IMR-90 (cell line): ENCODE measurements around the gene GALR1. TPM values are rescaled to one million over a fixed set of nuclear protein-coding genes. Genes with fewer than 3 reads are reported as not detected.

Experiments used
- ATAC-seq: fragments of 200-7000 bp; cut with Tn5 transposase; 2 replicates; pipeline ENCODE4 v1.9.1; 2020; ENCODE audit warnings: low read depth, mild to moderate bottlenecking, moderate library complexity
- BruUV-seq: library from RNA; stranded (reverse); fragments of 400-500 nt; replicated peaks from 2 replicates; lab custom pipeline; 2021; lab: Mats Ljungman, UMichigan
- CTCF ChIA-PET: fragments of 300-600 bp; formaldehyde crosslinking; extraction: SDS; loops from one replicate; lab custom pipeline; 2021; ENCODE audit warnings: antibody characterized with exemption; lab: Yijun Ruan, JAX
- POLR2A ChIA-PET: fragments of 300-600 bp; sonication (Branson Sonifier 250); formaldehyde crosslinking; loops from one replicate; lab custom pipeline; 2022; ENCODE audit warnings: antibody characterized with exemption; ENCODE audit not compliant: unreplicated experiment; lab: Charles Lee
- DNase-seq: peaks from one replicate; pipeline ENCODE4 v3.0.0; 2013
- H2AFZ ChIP-seq: replicated peaks from 2 replicates; pipeline ENCODE3; 2013; ENCODE audit warnings: low read length, mild to moderate bottlenecking; ENCODE audit not compliant: poor library complexity
- H2AK5ac ChIP-seq: 2 replicates; pipeline ENCODE4 v1.6.1; 2013; ENCODE audit warnings: low read depth, low read length, inconsistent platforms
- H2AK9ac ChIP-seq: replicated peaks from 2 replicates; pipeline ENCODE3; 2013; ENCODE audit warnings: mild to moderate bottlenecking, low read depth, low read length, moderate library complexity; ENCODE audit not compliant: poor library complexity
- H2BK120ac ChIP-seq: 2 replicates; pipeline ENCODE4 v1.6.1; 2013; ENCODE audit warnings: low read depth, low read length, inconsistent platforms
- H2BK15ac ChIP-seq: 3 replicates; pipeline ENCODE4 v1.6.1; 2013; ENCODE audit warnings: low read depth, low read length, inconsistent platforms
- H2BK20ac ChIP-seq: 2 replicates; pipeline ENCODE4 v1.6.1; 2013; ENCODE audit warnings: low read depth, mild to moderate bottlenecking, inconsistent platforms, low read length, moderate library complexity
- H2BK5ac ChIP-seq: 2 replicates; pipeline ENCODE4 v1.6.1; 2013; ENCODE audit warnings: mild to moderate bottlenecking, low read depth, low read length, inconsistent platforms; ENCODE audit not compliant: poor library complexity, severe bottlenecking
- H3K14ac ChIP-seq: replicated peaks from 2 replicates; pipeline ENCODE4 v1.6.1; 2013; ENCODE audit warnings: low read depth, low read length, inconsistent platforms
- H3K18ac ChIP-seq: 2 replicates; pipeline ENCODE4 v1.6.1; 2013; ENCODE audit warnings: low read depth, low read length, control low read depth
- H3K23ac ChIP-seq: 2 replicates; pipeline ENCODE4 v1.6.1; 2013; ENCODE audit warnings: low read depth, low read length, inconsistent platforms
- H3K27ac ChIP-seq: 2 replicates; pipeline ENCODE4 v1.5.1; 2013; ENCODE audit warnings: mild to moderate bottlenecking, control low read depth, low read length; ENCODE audit not compliant: insufficient read depth
- H3K27me3 ChIP-seq: 2 replicates; pipeline ENCODE4 v1.6.1; 2013; ENCODE audit warnings: low read length; ENCODE audit not compliant: control insufficient read depth, insufficient read depth
- H3K36me3 ChIP-seq: 2 replicates; pipeline ENCODE4 v1.6.1; 2013; ENCODE audit warnings: low read length, mixed read lengths; ENCODE audit not compliant: control insufficient read depth, insufficient read depth
- H3K4ac ChIP-seq: 2 replicates; pipeline ENCODE4 v1.6.1; 2013; ENCODE audit warnings: low read depth, low read length, inconsistent platforms
- H3K4me1 ChIP-seq: 2 replicates; pipeline ENCODE4 v1.6.1; 2013; ENCODE audit warnings: low read length, mixed read lengths; ENCODE audit not compliant: control insufficient read depth, insufficient read depth
- H3K4me2 ChIP-seq: 2 replicates; pipeline ENCODE4 v1.6.1; 2013; ENCODE audit warnings: low read depth, mild to moderate bottlenecking, control low read depth, low read length, moderate library complexity
- H3K4me3 ChIP-seq: 2 replicates; pipeline ENCODE4 v1.5.1; 2013; ENCODE audit warnings: low read depth, mild to moderate bottlenecking, control low read depth, low read length, moderate library complexity; ENCODE audit not compliant: insufficient read depth
- H3K56ac ChIP-seq: 2 replicates; pipeline ENCODE4 v1.6.1; 2013; ENCODE audit warnings: low read length, inconsistent platforms; ENCODE audit not compliant: insufficient read depth; ENCODE audit errors: extremely low read depth
- H3K79me1 ChIP-seq, 2 experiments: 2 replicates each; pipeline ENCODE4 v1.6.1; 2013; ENCODE audit warnings: low read length in 2 of 2, inconsistent platforms in 1 of 2, low read depth in 1 of 2
- H3K9ac ChIP-seq: 2 replicates; pipeline ENCODE4 v1.6.1; 2013; ENCODE audit warnings: low read depth, low read length, control low read depth
- H3K9me1 ChIP-seq: 2 replicates; pipeline ENCODE4 v1.6.1; 2013; ENCODE audit warnings: low read length, inconsistent platforms; ENCODE audit not compliant: insufficient read depth
- H3K9me3 ChIP-seq: 2 replicates; pipeline ENCODE4 v1.6.1; 2013; ENCODE audit warnings: low read length; ENCODE audit not compliant: control insufficient read depth, insufficient read depth
- H4K20me1 ChIP-seq: 2 replicates; pipeline ENCODE4 v1.6.1; 2013; ENCODE audit warnings: low read length, inconsistent platforms; ENCODE audit not compliant: insufficient read depth
- H4K5ac ChIP-seq: 2 replicates; pipeline ENCODE4 v1.6.1; 2013; ENCODE audit warnings: mild to moderate bottlenecking, low read depth, low read length, control low read depth
- H4K8ac ChIP-seq, 2 experiments: 2 replicates each; pipeline ENCODE4 v1.6.1; 2013; ENCODE audit warnings: low read depth in 2 of 2, low read length in 2 of 2, control low read depth in 1 of 2, inconsistent platforms in 1 of 2
- H4K91ac ChIP-seq: 2 replicates; pipeline ENCODE4 v1.6.1; 2013; ENCODE audit warnings: low read depth, low read length, inconsistent platforms; ENCODE audit not compliant: insufficient read depth
- BHLHE40 ChIP-seq: fragments of 150-350 bp; IDR thresholded peaks from 2 replicates; pipeline ENCODE4 v1.6.1; 2016; ENCODE audit warnings: mild to moderate bottlenecking, low read depth, low read length
- CHD1 ChIP-seq: IDR thresholded peaks from 2 replicates; pipeline ENCODE4 v1.6.1; 2012; ENCODE audit warnings: low read depth, low read length, improper control_type of control experiment
- FOS ChIP-seq: fragments of 150-350 bp; IDR thresholded peaks from 2 replicates; pipeline ENCODE4 v1.6.1; 2016; ENCODE audit warnings: low read depth, low read length
- MAFK ChIP-seq: IDR thresholded peaks from 2 replicates; pipeline ENCODE4 v1.6.1; 2012; ENCODE audit warnings: low read depth, low read length, improper control_type of control experiment
- MAZ ChIP-seq: IDR thresholded peaks from 2 replicates; pipeline ENCODE4 v1.6.1; 2012; ENCODE audit warnings: low read depth, mild to moderate bottlenecking, low read length, improper control_type of control experiment, moderate library complexity, borderline replicate concordance
- NFE2L2 ChIP-seq: fragments of 150-350 bp; IDR thresholded peaks from 2 replicates; pipeline ENCODE4 v1.6.1; 2016; ENCODE audit warnings: low read depth, mild to moderate bottlenecking, low read length
- POLR2A ChIP-seq: IDR thresholded peaks from 2 replicates; pipeline ENCODE4 v1.6.1; 2012; ENCODE audit warnings: mild to moderate bottlenecking, low read depth, low read length
- RAD21 ChIP-seq: IDR thresholded peaks from 2 replicates; pipeline ENCODE4 v1.6.1; 2012; ENCODE audit warnings: low read length, improper control_type of control experiment
- SMC3 ChIP-seq: fragments of 150-350 bp; IDR thresholded peaks from 2 replicates; pipeline ENCODE4 v1.6.1; 2016; ENCODE audit warnings: low read depth, mild to moderate bottlenecking, antibody characterized with exemption, low read length, moderate library complexity
- WGBS, 2 experiments: methylation state at CpG; one replicate each; pipeline versions ENCODE4 v1.1.5 to v1.1.7; 2013; ENCODE audit warnings: missing lambda C conversion rate in 2 of 2; ENCODE audit not compliant: insufficient read length in 1 of 2; ENCODE audit errors: extremely low coverage in 2 of 2; 5-methylcytosine and 5-hydroxymethylcytosine counted together
- dilution Hi-C: fragments of 300-500 bp; cut with HindIII; formaldehyde crosslinking; loops from one replicate; pipeline ENCODE4 v1.14.3; 2018; ENCODE audit warnings: low sequenced_read_pairs; ENCODE audit not compliant: unreplicated experiment
- in situ Hi-C: fragments of 300-500 bp; cut with MboI; formaldehyde crosslinking; loops from 3 replicates; pipeline ENCODE4 v1.14.3; 2019; ENCODE audit warnings: low sequenced_read_pairs, inconsistent platforms, mixed read lengths
- intact Hi-C: fragments of 100-400 bp; cut with micrococcal nuclease; formaldehyde crosslinking; loops from 2 replicates; pipeline ENCODE4 v1.10.0; 2022
- polyA plus RNA-seq, 3 experiments: library from polyadenylated mRNA; depleted of rRNA; stranded (reverse); fragments of >200 nt; gene quantifications; 2 replicates each; pipeline ENCODE4 v1.2.3, GENCODE V29; 2012; ENCODE audit warnings: low replicate concordance in 1 of 3
- total RNA-seq: library from RNA; depleted of rRNA; stranded (reverse); fragments of >200 nt; gene quantifications from 2 replicates; pipeline ENCODE4 v1.2.3, GENCODE V29; 2012
- TF ChIP-seq, protein P1 (sequence below): fragments of 150-350 bp; IDR thresholded peaks from 2 replicates; pipeline ENCODE4 v1.6.1; 2017; ENCODE audit warnings: mild to moderate bottlenecking, antibody characterized with exemption, low read length, low read depth

Gene GALR1
- total and polyA plus RNA-seq, 2 of the 4 experiments (the other 2 are of a cell fraction), result not detected

DNA sequence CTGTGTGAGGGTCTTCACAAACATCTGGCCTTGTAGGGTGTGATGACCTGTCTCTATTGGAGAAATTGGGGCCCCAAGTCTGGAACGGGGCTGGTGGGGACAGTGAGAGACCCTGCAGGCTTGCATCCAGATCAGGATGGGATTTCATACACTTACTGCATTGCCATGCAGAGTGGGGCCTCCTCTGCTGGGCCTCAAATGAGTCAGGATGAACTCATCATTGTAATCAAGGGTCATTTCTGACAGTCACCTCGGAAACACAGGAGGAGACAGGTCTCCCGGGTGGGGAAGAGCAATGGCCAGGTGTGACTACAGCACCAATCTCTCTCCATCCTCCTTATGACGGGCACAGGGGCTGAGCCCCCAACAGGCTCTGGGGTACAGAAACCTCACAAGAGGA is 48.1 kb upstream of the GALR1 start:
- intact Hi-C loops (no loop called here), dilution Hi-C loops (no loop called here), in situ Hi-C loops (loop anchor here (25.0 kb wide), 1 partner anchor 389 kb away; the partner anchor contains the start of gene ZNF236)
- Histone ChIP-seq H3K36me3 (no peaks in the 10 kb centered on the region), H4K5ac (no peak overlapping the region), H3K9me1 (no peaks in the 10 kb centered on the region), H3K27me3 (no peaks in the 10 kb centered on the region; the same call in 1 of the 2 replicates), H3K79me1 (no peaks in the 10 kb centered on the region), H3K56ac (no peak overlapping the region), H2BK20ac (no peak overlapping the region), H3K4me1 (peaks cover 2% of the 10 kb centered on the region; the same call in 1 of the 2 replicates), H3K4ac (no peak overlapping the region), H4K8ac (no peak overlapping the region), H3K27ac (no peak overlapping the region), H4K20me1 (no peaks in the 10 kb centered on the region), H2BK15ac (no peak overlapping the region), H3K9me3 (no peaks in the 10 kb centered on the region), H2AK9ac (peak overlapping the region; percentile 33), H2AK5ac (no peak overlapping the region), H3K18ac (no peak overlapping the region), H3K23ac (no peak overlapping the region), H3K9ac (no peak overlapping the region), H4K91ac (no peak overlapping the region), H3K4me2 (no peak overlapping the region), H2BK5ac (no peak overlapping the region), H2BK120ac (no peak overlapping the region), H3K4me3 (no peak overlapping the region), H2AFZ (peak overlapping the region; percentile 4), H3K14ac (no peak overlapping the region)
- ATAC-seq, result no peak
- no peak for TF ChIP-seq MAZ
- TF ChIP-seq RAD21, result no peak
- TF ChIP-seq, protein P1, sequence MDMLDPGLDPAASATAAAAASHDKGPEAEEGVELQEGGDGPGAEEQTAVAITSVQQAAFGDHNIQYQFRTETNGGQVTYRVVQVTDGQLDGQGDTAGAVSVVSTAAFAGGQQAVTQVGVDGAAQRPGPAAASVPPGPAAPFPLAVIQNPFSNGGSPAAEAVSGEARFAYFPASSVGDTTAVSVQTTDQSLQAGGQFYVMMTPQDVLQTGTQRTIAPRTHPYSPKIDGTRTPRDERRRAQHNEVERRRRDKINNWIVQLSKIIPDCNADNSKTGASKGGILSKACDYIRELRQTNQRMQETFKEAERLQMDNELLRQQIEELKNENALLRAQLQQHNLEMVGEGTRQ, result no peak
- no peak for TF ChIP-seq SMC3
- no peak for TF ChIP-seq BHLHE40
- no peak for TF ChIP-seq CHD1
- TF ChIP-seq NFE2L2, result no peak
- no peak for TF ChIP-seq MAFK
- no peak for TF ChIP-seq FOS
- TF ChIP-seq POLR2A, result no peak
- BruUV-seq, result no TSS peak
- ChIA-PET POLR2A (no interaction called here), CTCF (no interaction called here)
- DNase-seq, result peak; percentile 27
- no CpG with 5 or more reads among the region's 4 CpGs for WGBS, 2 experiments
